Neural cell (in vitro differentiated cells): Measurements from ENCODE around the gene TACC3. TPM values are rescaled to one million over a fixed set of nuclear protein-coding genes. Genes with fewer than 3 reads are reported as not detected.

Experiments used
- H2AFZ ChIP-seq: fragments of 200-600, 300-800 bp; sonication (generic), shearing (Covaris generic); 2 replicates; pipeline ENCODE4 v1.6.0; 2014; ENCODE audit warnings: low read depth, mild to moderate bottlenecking, antibody characterized with exemption, low read length, moderate library complexity
- H3F3A ChIP-seq: fragments of 200-600 bp; shearing (Covaris generic); 2 replicates; pipeline ENCODE4 v1.6.1; 2016; ENCODE audit warnings: mild to moderate bottlenecking, moderate library complexity, mixed read lengths, antibody characterized with exemption, low read length; ENCODE audit not compliant: insufficient read depth, poor library complexity, severe bottlenecking
- H3K27ac ChIP-seq: fragments of 200-600, 300-800 bp; sonication (generic), shearing (Covaris generic); 2 replicates; pipeline ENCODE4 v1.5.1; 2014; ENCODE audit warnings: mild to moderate bottlenecking, low read length, moderate library complexity
- H3K27me3 ChIP-seq: fragments of 300-800, 200-600 bp; sonication (generic), shearing (Covaris generic); 2 replicates; pipeline ENCODE4 v1.6.0; 2014; ENCODE audit warnings: mild to moderate bottlenecking, low read depth, low read length, moderate library complexity; ENCODE audit not compliant: insufficient read depth
- H3K36me3 ChIP-seq: fragments of 300-800, 200-600 bp; sonication (generic), shearing (Covaris generic); 2 replicates; pipeline ENCODE4 v1.5.1; 2014; ENCODE audit warnings: mild to moderate bottlenecking, antibody characterized with exemption, low read length, moderate library complexity; ENCODE audit not compliant: insufficient read depth
- H3K4me2 ChIP-seq: fragments of 300-800, 200-600 bp; sonication (generic), shearing (Covaris generic); 2 replicates; pipeline ENCODE4 v1.6.0; 2014; ENCODE audit warnings: mild to moderate bottlenecking, low read length
- H3K4me3 ChIP-seq: fragments of 300-800, 200-600 bp; sonication (generic), shearing (Covaris generic); 2 replicates; pipeline ENCODE4 v1.5.1; 2014; ENCODE audit warnings: mild to moderate bottlenecking, low read length, moderate library complexity
- H3K79me2 ChIP-seq: fragments of 200-600 bp; shearing (Covaris generic); replicated peaks from 2 replicates; pipeline ENCODE4 v1.6.0; 2014; ENCODE audit warnings: mild to moderate bottlenecking, low read length, moderate library complexity; ENCODE audit not compliant: insufficient read depth
- H3K9ac ChIP-seq: fragments of 300-800, 200-600 bp; sonication (generic), shearing (Covaris generic); 2 replicates; pipeline ENCODE4 v1.6.1; 2016; ENCODE audit warnings: mild to moderate bottlenecking, low read length, mixed read lengths
- H3K9me2 ChIP-seq: fragments of 200-600 bp; shearing (Covaris generic); 2 replicates; pipeline ENCODE4 v1.6.1; 2016; ENCODE audit warnings: mild to moderate bottlenecking, low read length, mixed read lengths; ENCODE audit not compliant: insufficient read depth
- H3K9me3 ChIP-seq: fragments of 200-600, 300-800 bp; sonication (generic), shearing (Covaris generic); 2 replicates; pipeline ENCODE4 v1.6.1; 2016; ENCODE audit warnings: mild to moderate bottlenecking, mixed run types, low read length, moderate library complexity, mixed read lengths
- H4K20me1 ChIP-seq: fragments of 200-600 bp; shearing (Covaris generic); 2 replicates; pipeline ENCODE4 v1.6.1; 2016; ENCODE audit warnings: mild to moderate bottlenecking, mixed run types; ENCODE audit not compliant: insufficient read depth
- CTCF ChIP-seq: fragments of 450-650 bp; IDR thresholded peaks from 2 replicates; pipeline ENCODE4 v1.5.1; 2014; ENCODE audit warnings: antibody characterized with exemption, mild to moderate bottlenecking, moderate library complexity; ENCODE audit not compliant: poor library complexity, severe bottlenecking
- EP300 ChIP-seq: fragments of 450-650 bp; conservative IDR thresholded peaks from 2 replicates; pipeline ENCODE4 v1.6.1; 2014; ENCODE audit warnings: antibody characterized with exemption, mild to moderate bottlenecking, moderate library complexity; ENCODE audit not compliant: poor library complexity, severe bottlenecking
- EZH2 ChIP-seq: fragments of 200-600, 300-800 bp; shearing (Covaris generic), sonication (generic); IDR thresholded peaks from 2 replicates; pipeline ENCODE4 v1.6.1; 2014; ENCODE audit warnings: antibody characterized with exemption, low read length, borderline replicate concordance, mild to moderate bottlenecking; ENCODE audit not compliant: insufficient read depth, poor library complexity, severe bottlenecking
- MXI1 ChIP-seq: fragments of 450-650 bp; conservative IDR thresholded peaks from 2 replicates; pipeline ENCODE4 v1.6.1; 2014; ENCODE audit warnings: antibody characterized with exemption, mild to moderate bottlenecking; ENCODE audit not compliant: poor library complexity, severe bottlenecking
- POLR2AphosphoS5 ChIP-seq: IDR thresholded peaks from 2 replicates; pipeline ENCODE4 v1.6.1; 2012
- RAD21 ChIP-seq: fragments of 450-650 bp; conservative IDR thresholded peaks from 2 replicates; pipeline ENCODE4 v1.6.1; 2014; ENCODE audit warnings: antibody characterized with exemption, mild to moderate bottlenecking, moderate library complexity
- REST ChIP-seq: IDR thresholded peaks from 2 replicates; pipeline ENCODE4 v1.6.1; 2012; ENCODE audit warnings: borderline replicate concordance
- SMC3 ChIP-seq: fragments of 450-650 bp; conservative IDR thresholded peaks from 2 replicates; pipeline ENCODE4 v1.6.1; 2014; ENCODE audit warnings: antibody characterized with exemption, mild to moderate bottlenecking, moderate library complexity; ENCODE audit not compliant: poor library complexity
- TAF1 ChIP-seq: IDR thresholded peaks from 2 replicates; pipeline ENCODE4 v1.6.1; 2012; ENCODE audit warnings: low read depth
- polyA plus RNA-seq: library from polyadenylated mRNA; depleted of rRNA; stranded (reverse); fragments of >200 nt; gene quantifications from 2 replicates; pipeline ENCODE4 v1.2.3, GENCODE V29; 2014

Gene TACC3
- polyA plus RNA-seq, 1 donor from 2014 or later = 2.6 TPM

DNA sequence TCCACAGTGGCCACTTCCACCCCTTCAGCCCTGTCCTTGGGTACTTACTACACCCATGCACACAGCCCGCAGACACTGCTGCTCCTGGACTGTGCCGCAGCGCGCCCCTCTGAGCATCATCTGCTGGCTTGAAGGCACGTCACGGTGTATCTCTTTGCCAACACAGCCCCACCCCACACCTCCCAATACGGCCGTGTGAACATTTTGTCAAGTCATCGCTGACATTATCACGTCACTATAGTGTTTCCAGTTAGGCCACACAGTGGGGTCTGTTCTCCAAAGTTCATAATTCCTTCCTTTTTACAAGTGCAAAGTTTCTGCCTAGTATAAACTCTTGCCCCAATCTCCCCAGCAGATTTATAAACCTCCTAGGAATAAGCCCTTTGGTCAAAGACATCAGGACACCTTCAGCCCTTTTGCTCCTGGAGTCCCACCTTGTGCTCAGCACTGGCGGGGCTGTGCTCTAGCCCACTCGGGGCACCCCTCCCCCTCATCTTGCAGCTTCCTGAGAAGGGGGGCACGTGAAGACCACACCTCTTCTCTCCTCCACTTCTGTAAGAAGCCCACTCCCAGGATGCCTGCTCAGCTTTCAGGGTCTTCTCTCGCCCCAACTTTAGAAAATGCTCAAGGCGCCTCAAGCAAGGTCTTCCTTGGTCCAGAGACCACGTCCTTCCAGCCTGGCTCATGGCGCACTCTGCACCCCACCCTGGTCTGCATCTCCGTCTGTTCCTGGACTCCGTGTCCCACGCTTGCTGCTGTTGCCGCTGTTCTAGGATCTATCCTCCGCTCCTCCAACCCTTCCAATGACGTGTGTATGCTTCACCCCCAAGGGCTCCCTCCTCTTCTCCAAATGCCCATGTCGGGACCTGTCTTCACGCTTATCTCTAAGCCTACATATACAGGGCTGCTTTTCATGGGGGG lies 44.5 kb upstream of the TACC3 start:
- H2AFZ ChIP-seq = no peak overlapping the region
- H3K4me3 ChIP-seq = no peak overlapping the region
- H3K79me2 ChIP-seq = no peaks in the 10 kb centered on the region
- H3F3A ChIP-seq = no peaks in the 10 kb centered on the region
- no peak overlapping the region for H3K9ac ChIP-seq
- no peaks in the 10 kb centered on the region for H3K9me2 ChIP-seq
- no peaks in the 10 kb centered on the region for H4K20me1 ChIP-seq
- H3K27me3 ChIP-seq = no peaks in the 10 kb centered on the region
- TF ChIP-seq RAD21 = no peak
- no peak for TF ChIP-seq POLR2AphosphoS5
- TF ChIP-seq EZH2 = no peak
- no peak for TF ChIP-seq EP300
- TF ChIP-seq TAF1 = no peak
- TF ChIP-seq SMC3 = no peak
- TF ChIP-seq REST = no peak
- TF ChIP-seq CTCF = no peak
- TF ChIP-seq MXI1 = no peak
- no peak overlapping the region for H3K27ac ChIP-seq
- H3K4me2 ChIP-seq = no peak overlapping the region
- no peaks in the 10 kb centered on the region for H3K36me3 ChIP-seq
- no peaks in the 10 kb centered on the region for H3K9me3 ChIP-seq

DNA sequence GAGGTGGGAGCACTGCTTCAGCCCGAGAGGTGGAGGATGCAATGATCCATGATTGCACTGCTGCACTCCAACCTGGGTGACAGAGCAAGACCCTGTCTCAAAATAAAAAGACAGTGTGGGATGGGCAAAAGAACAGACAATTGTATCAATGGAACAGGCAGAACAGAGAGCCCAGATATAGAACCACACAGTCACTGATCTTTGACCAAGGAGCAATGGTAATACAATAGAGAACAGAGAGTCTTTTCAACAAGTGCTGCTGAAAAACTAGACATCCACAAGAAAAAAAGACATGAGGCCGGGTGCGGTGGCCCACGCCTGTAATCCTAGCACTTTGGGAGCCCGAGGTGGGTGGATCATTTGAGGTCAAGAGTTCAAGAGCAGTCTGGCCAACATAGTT lies 43.1 kb upstream of the TACC3 start:
- no peaks in the 10 kb centered on the region for H3K9me2 ChIP-seq
- no peaks in the 10 kb centered on the region for H3K79me2 ChIP-seq
- H3K27me3 ChIP-seq = peaks cover 9% of the 10 kb centered on the region
- no peak overlapping the region for H2AFZ ChIP-seq
- no peaks in the 10 kb centered on the region for H3K9me3 ChIP-seq
- H3K27ac ChIP-seq = no peak overlapping the region
- no peaks in the 10 kb centered on the region for H4K20me1 ChIP-seq
- H3K4me2 ChIP-seq = no peak overlapping the region
- no peaks in the 10 kb centered on the region for H3K36me3 ChIP-seq
- no peak overlapping the region for H3K4me3 ChIP-seq
- H3F3A ChIP-seq = no peaks in the 10 kb centered on the region
- TF ChIP-seq SMC3 (no peak), REST (no peak), CTCF (no peak), POLR2AphosphoS5 (no peak), EP300 (no peak), TAF1 (no peak), EZH2 (no peak), RAD21 (no peak), MXI1 (no peak)
- no peak overlapping the region for H3K9ac ChIP-seq
